ENCODE measurements around the gene NKAIN4.

Gene NKAIN4

DNA sequence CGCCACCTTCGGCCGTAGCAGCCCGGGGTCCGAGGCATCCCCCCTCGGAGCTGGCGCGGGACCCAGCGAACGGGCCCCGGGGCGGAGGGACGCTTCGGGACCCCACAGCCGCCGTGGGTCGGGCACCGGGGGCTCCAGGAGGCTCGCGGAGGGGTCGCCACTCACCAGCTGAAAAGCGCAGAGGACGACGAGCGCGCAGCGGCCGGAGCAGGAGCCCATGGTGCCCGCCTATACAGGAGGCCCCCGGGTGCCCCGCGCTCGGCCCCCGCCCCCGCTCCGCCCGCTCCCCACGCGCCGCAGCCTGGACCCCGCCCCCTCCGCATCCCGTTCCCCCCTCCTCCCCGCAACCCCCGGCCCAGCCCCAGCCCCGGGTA lies at the start of gene NKAIN4:
Gene NKAIN4, minus strand, starts transcription at position 232 of the 374 bp plus-strand sequence. Its CDS starts 13 bp downstream, at position 219.
- no peak for FAIRE-seq

GRCh38 chr20:63303095-63303666 lies 48.9 kb upstream of the NKAIN4 start:
- no peak for FAIRE-seq

- FAIRE-seq = no peak
Measured at GRCh38 chr20:63301671-63302070, 47.4 kb upstream of the NKAIN4 start.

DNA sequence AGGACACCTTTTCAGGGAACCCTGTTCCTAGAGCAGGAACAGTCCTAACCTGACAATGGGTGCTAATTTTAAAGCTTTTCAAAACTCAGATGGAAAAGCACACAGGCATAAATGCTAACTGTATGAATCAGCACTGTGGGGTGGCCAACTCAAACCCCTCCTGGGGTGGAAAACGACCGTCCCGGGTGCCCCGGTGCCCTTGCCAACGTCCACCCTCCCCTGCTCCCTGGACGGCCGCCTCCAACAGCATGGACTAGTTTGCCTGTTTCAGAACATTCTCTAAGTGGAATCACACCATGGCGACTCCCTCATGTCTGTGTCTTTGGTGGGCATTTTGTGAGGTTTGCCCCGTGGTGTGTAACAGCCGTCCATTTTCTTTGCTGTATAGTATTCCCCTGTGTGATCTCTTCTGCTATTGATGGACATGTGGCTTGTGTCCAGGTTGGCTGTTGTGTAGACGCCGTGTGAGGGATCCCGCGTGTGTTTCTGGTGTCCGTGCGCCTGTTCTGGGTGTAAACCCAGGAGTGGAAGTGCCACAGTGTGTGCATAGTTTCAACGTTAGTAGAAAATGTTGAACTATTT lies 44.6 kb upstream of the NKAIN4 start:
- no peak for FAIRE-seq

DNA sequence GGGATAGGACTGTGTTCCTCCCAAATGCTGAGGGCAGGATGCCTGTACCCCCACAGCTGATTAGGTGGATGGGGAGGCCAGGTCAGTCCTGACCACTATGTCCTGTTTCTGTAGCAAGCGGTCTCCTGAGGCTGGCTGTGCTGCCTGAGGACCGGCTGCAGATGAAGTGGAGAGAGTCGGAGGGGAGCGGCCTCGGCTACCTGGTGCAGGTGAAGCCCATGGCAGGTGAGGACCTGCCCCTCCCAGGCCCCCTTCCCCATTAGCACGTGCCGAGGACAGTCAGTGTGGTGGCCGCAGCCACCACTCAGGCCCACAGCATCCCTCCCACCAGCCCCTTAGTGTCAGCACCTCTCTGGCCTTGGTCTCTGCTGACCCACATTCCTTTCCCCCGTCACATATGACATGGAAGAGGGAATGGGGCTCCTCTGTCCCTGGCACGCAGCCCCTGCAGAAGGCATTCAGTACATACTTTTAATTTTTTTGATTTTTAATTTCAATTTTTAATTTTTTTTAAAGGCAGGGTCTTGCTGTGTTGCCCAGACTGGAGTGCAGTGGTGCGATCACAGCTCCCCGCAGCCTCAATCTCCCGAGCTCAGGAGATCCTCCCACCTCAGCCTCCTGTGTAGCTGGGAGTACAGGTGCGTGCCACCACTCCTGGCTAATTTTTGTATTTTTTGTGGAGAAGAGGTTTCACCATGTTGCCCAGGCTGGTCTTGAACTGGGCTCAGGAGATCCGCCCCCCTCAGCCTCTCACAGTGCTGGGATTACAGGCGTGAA lies 43.7 kb upstream of the NKAIN4 start:
- no peak for FAIRE-seq

- no peak for FAIRE-seq
Measured at GRCh38 chr20:63297371-63297781, 43.1 kb upstream of the NKAIN4 start.

GRCh38 chr20:63296531-63297299 lies 42.5 kb upstream of the NKAIN4 start:
- FAIRE-seq = no peak

GRCh38 chr20:63295846-63296245 lies 41.6 kb upstream of the NKAIN4 start:
- no peak for FAIRE-seq

DNA sequence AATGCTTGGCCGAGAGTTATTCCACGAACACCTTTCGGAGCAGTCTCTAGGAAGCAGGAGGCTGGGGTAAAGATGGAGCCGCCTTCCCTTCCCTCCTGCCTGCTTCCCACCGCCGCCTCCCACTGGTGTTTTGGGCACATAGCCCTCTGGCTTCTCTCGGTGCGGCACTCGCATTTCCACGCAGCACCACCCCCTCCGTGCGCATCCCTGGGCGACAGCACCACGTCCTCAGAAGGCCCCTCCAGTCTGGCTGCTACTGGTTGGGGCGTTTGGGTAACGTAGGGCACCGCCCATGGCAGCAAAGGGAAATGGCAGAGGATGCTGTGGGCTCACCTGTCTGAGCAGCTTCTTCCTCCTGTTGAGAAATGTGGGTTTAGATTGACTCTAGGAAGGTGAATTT lies 41.2 kb upstream of the NKAIN4 start:
- FAIRE-seq = no peak

- no peak for FAIRE-seq
Measured at GRCh38 chr20:63295018-63295417, 40.8 kb upstream of the NKAIN4 start.

DNA sequence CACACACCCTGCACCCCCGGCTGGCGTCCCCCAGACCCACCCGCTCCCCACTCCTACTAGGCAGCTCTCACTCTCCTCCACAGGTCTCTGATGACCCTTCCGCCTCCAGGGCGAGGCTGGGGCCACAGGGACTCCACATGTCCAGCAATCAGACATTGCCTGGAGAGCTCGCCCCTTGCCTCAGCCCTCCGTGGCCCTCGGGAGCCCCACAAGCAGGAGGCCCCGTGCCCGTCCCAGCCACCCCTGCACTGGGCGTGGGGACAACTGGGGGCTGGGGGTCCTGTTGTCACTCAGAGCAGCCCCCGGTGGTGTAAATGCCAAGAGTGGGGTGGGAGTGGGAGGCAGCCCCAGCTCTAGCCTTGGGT lies 40.3 kb upstream of the NKAIN4 start:
- FAIRE-seq = no peak

- no peak for FAIRE-seq
Measured at GRCh38 chr20:63293871-63294535, 39.7 kb upstream of the NKAIN4 start.

GRCh38 chr20:63293456-63293855 lies 39.2 kb upstream of the NKAIN4 start:
- no peak for FAIRE-seq

GRCh38 chr20:63292904-63293303 lies 38.6 kb upstream of the NKAIN4 start, which contains the start of gene COL20A1:
Gene COL20A1, plus strand, starts transcription at chr20:63293186. Its CDS starts 1,922 bp downstream, at chr20:63295108.
- no peak for FAIRE-seq

- no peak for FAIRE-seq
Measured at GRCh38 chr20:63292292-63292701, 38.0 kb upstream of the NKAIN4 start.

GRCh38 chr20:63291811-63292210 lies 37.5 kb upstream of the NKAIN4 start:
- FAIRE-seq = no peak

DNA sequence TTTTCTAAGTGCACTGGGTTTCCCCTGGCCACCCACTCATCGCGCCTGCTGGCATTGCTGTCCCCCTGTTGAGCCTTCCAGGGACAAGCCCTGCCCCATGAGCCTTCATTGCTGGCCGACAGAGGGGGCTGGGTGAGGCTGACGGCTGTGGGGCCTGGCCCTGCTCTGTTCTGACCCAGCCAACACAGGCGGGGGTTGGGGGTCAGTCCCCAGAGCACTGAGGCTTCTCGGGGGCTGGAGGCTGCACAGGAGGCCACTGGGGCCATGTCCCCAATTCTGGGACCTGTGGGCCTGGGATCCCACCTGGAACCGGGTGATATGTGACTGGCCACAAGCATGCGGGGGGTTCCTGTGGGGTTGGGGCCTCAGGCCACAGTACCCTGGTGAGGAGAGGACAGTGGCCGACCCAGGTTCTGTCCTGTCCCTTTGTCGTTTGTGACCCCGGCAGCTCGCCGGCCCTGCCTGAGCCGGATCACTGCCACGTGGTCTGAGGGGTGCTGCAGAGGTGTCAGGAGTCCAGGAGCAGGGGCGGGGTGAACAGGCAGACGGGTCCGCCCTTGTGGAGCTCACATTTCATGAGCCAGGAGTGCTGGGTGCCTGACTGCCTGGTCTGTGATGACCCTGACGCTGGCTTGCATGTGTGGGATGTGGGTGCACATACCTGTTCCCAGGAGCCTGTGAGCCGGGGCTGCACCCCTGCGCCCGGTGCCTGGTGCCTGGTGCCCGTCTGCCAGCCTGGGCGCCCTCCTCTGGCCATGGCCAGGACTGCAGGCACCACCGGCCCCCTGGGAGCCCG lies 36.6 kb upstream of the NKAIN4 start:
- no peak for FAIRE-seq

- no peak for FAIRE-seq
Measured at GRCh38 chr20:63290136-63290676, 35.9 kb upstream of the NKAIN4 start.

DNA sequence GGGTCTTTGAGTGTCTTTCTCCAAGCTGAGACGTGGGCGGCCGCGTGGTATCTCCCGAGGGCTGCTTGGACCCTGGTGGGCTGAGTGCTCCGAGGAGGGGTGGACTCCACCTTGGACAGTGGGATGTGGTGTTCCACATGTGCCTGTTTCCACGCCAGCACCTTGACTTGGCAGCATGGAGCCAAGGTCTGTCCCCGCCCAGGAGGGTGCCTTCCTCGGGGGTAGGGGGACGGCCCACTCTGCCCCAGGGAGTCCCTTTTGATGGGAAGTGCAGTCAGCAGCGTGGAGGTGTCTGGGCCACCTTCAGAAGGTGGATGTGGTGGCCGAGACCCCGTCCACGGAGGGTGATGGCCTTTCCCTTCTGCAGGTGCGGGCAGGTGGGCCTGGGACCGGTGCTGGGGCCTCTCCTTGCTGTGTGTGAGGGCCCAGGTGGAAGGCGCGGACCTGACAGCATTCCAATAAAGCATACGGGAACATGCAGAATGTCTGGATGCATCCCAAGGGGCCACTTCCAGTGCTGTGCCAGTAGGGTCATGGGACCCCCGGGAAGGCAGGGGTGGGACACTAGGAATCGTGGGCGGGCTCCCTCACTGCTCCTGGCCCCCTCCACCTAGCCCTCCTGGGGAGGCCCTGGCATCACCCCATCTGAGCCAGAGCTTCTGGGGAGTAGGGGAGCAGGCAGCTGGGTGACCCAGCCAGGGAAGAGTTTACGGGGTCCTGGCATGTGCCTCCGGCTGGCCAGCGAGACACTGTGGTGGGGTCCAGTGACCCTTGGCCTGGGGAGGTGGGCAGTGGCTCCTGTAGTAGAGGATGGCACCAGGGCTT lies 35.3 kb upstream of the NKAIN4 start:
- FAIRE-seq = no peak

DNA sequence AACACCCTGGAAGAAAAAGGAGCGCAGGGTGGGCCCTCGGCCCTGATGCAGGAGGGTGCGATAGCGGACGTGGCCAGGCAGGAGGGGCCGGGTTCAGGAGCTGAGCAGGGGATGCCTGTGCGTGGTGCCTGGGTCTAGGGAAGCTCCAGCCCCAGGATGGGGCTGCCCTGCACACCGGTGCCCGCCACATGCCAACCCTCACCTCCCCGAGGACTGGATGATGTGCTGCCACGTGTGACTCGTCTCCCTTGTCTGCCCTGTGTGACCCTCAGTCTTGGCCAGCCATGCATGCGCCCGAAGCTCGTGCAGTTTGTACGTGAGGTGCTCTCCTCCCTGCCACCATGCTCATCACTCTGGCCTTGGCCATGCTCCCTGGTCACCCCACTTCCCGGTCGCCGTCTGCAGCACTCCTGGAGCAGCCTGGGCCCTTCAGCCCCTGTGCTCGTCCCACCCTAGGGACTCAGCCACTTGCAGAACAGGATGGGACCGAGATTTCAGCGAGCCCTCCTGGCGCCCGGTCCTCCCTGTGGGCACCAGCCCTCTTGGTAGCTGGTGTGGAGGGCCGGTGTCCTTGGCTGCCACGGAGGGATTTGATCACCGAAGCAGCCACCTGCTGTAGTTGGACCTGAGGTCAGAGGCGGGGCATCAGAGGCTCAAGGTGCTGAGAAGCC lies 34.5 kb upstream of the NKAIN4 start:
- FAIRE-seq = no peak
